H1 (cell line): ENCODE data around the gene MRPS34. TPM values are rescaled to one million over a fixed set of nuclear protein-coding genes. Genes with fewer than 3 reads are reported as not detected.

Source experiments
- CTCF ChIA-PET: fragments of 300-600 bp; sonication (Branson Sonifier 250); formaldehyde crosslinking; loops from one replicate; lab custom pipeline; 2021; ENCODE audit not compliant: partially characterized antibody; lab: Charles Lee
- POLR2A ChIA-PET: fragments of 300-600 bp; sonication (Branson Sonifier 250); formaldehyde crosslinking; loops from one replicate; lab custom pipeline; 2021; ENCODE audit warnings: inconsistent platforms; ENCODE audit not compliant: partially characterized antibody; lab: Charles Lee
- DNase-seq, 2 experiments: peaks; one replicate each; pipeline versions ENCODE4 v3.0.0 to v3.0.0-alpha.2; 2010 to 2022; ENCODE audit warnings: low spot score in 2 of 2, low read depth in 1 of 2, mixed read lengths in 1 of 2
- FAIRE-seq: peaks from 2 replicates; lab custom pipeline; 2011; peaks lifted over from hg19 to GRCh38; lab: Jason Lieb, UNC
- H2AFZ ChIP-seq: 2 replicates; pipeline ENCODE4 v1.8.1; 2012; ENCODE audit warnings: low read length, inconsistent platforms
- H2AK5ac ChIP-seq: 2 replicates; pipeline ENCODE4 v1.6.1; 2013; ENCODE audit warnings: low read depth, low read length
- H2BK120ac ChIP-seq: replicated peaks from 2 replicates; pipeline ENCODE3; 2013; ENCODE audit warnings: low read depth, low read length, inconsistent platforms
- H2BK12ac ChIP-seq: 2 replicates; pipeline ENCODE4 v1.6.1; 2013; ENCODE audit warnings: low read depth, low read length
- H2BK15ac ChIP-seq: 2 replicates; pipeline ENCODE4 v1.6.1; 2013; ENCODE audit warnings: low read length
- H2BK20ac ChIP-seq: 2 replicates; pipeline ENCODE4 v1.6.1; 2013; ENCODE audit warnings: low read length
- H2BK5ac ChIP-seq: 2 replicates; pipeline ENCODE4 v1.6.1; 2013; ENCODE audit warnings: low read depth, low read length
- H3K14ac ChIP-seq: 2 replicates; pipeline ENCODE4 v1.6.1; 2013; ENCODE audit warnings: inconsistent platforms; ENCODE audit not compliant: insufficient read length
- H3K18ac ChIP-seq: 2 replicates; pipeline ENCODE4 v1.6.1; 2013; ENCODE audit warnings: low read length; ENCODE audit errors: extremely low read depth
- H3K23ac ChIP-seq: 2 replicates; pipeline ENCODE4 v1.6.1; 2013; ENCODE audit warnings: inconsistent platforms; ENCODE audit not compliant: insufficient read length
- H3K23me2 ChIP-seq: 2 replicates; pipeline ENCODE4 v1.6.1; 2013; ENCODE audit warnings: low read depth, low read length
- H3K27ac ChIP-seq: 2 replicates; pipeline ENCODE4 v1.6.1; 2011; ENCODE audit warnings: low read depth, low read length, inconsistent platforms
- H3K27me3 ChIP-seq, 4 experiments: replicated peaks in 1 of 4; 1 replicate in 1 of 4; 2 replicates in 3 of 4; pipeline versions ENCODE4 v1.6.1 to v1.8.1; 2011 to 2013; ENCODE audit warnings: low read length in 3 of 4, mild to moderate bottlenecking in 3 of 4, inconsistent platforms in 2 of 4, mixed read lengths in 2 of 4, moderate library complexity in 1 of 4; ENCODE audit not compliant: control insufficient read depth in 3 of 4, insufficient read depth in 3 of 4; ENCODE audit errors: extremely low read depth in 1 of 4
- H3K36me3 ChIP-seq, 4 experiments: 2 replicates each; pipeline versions ENCODE4 v1.6.1 to v1.8.1; 2011 to 2013; ENCODE audit warnings: mild to moderate bottlenecking in 4 of 4, low read length in 3 of 4, moderate library complexity in 2 of 4, control low read depth in 1 of 4, inconsistent platforms in 1 of 4; ENCODE audit not compliant: insufficient read depth in 4 of 4, control insufficient read depth in 2 of 4
- H3K4ac ChIP-seq: replicated peaks from 2 replicates; pipeline ENCODE3; 2013; ENCODE audit warnings: low read length, low read depth, mixed read lengths, inconsistent platforms; ENCODE audit not compliant: insufficient read length
- H3K4me1 ChIP-seq, 4 experiments: replicated peaks in 1 of 4; 1 replicate in 1 of 4; 2 replicates in 3 of 4; pipeline versions ENCODE4 v1.6.1 to v1.8.1; 2011 to 2013; ENCODE audit warnings: low read length in 3 of 4, inconsistent platforms in 2 of 4, mixed read lengths in 1 of 4; ENCODE audit not compliant: insufficient read depth in 4 of 4, control insufficient read depth in 3 of 4
- H3K4me2 ChIP-seq, 2 experiments: 2 replicates each; pipeline versions ENCODE4 v1.6.1 to v1.8.1; 2011 to 2013; ENCODE audit warnings: low read depth in 2 of 2, low read length in 2 of 2, control low read depth in 1 of 2, inconsistent platforms in 1 of 2, mild to moderate bottlenecking in 1 of 2; ENCODE audit not compliant: insufficient read depth in 1 of 2
- H3K4me3 ChIP-seq, 4 experiments: fragments of 200-600, 300-600 bp in 1 of 4; sonication (generic), shearing (Covaris generic), sonication (Bioruptor Twin) in 1 of 4; 2 replicates each; pipeline versions ENCODE4 v1.5.1 to v1.8.1; 2011 to 2016; ENCODE audit warnings: low read length in 4 of 4, low read depth in 3 of 4, control low read depth in 2 of 4, inconsistent platforms in 2 of 4, mild to moderate bottlenecking in 2 of 4, mixed read lengths in 1 of 4, moderate library complexity in 1 of 4; ENCODE audit not compliant: insufficient read depth in 2 of 4; ENCODE audit errors: extremely low read depth in 1 of 4
- H3K56ac ChIP-seq: replicated peaks from 2 replicates; pipeline ENCODE3; 2013; ENCODE audit warnings: low read depth, mild to moderate bottlenecking, mixed read lengths, low read length, inconsistent platforms; ENCODE audit not compliant: insufficient read length
- H3K79me1 ChIP-seq: 2 replicates; pipeline ENCODE4 v1.6.1; 2013; ENCODE audit warnings: low read depth, low read length, control low read depth
- H3K79me2 ChIP-seq, 2 experiments: 2 replicates each; pipeline versions ENCODE4 v1.6.1 to v1.8.1; 2012 to 2013; ENCODE audit warnings: low read length in 2 of 2, mild to moderate bottlenecking in 2 of 2, inconsistent platforms in 1 of 2; ENCODE audit not compliant: insufficient read depth in 2 of 2, control insufficient read depth in 1 of 2
- H3K9ac ChIP-seq, 4 experiments: replicated peaks in 1 of 4; 1 replicate in 1 of 4; 2 replicates in 3 of 4; pipeline versions ENCODE4 v1.6.1 to v1.8.1; 2011 to 2013; ENCODE audit warnings: low read depth in 3 of 4, low read length in 3 of 4, control low read depth in 2 of 4, mild to moderate bottlenecking in 2 of 4, moderate library complexity in 2 of 4, inconsistent platforms in 1 of 4; ENCODE audit errors: extremely low read depth in 1 of 4
- H3K9me3 ChIP-seq, 2 experiments: 2 replicates each; pipeline versions ENCODE4 v1.6.1 to v1.8.1; 2012 to 2013; ENCODE audit warnings: mild to moderate bottlenecking in 2 of 2, moderate library complexity in 2 of 2, control low read depth in 1 of 2, inconsistent platforms in 1 of 2, low read depth in 1 of 2, low read length in 1 of 2, mixed read lengths in 1 of 2; ENCODE audit not compliant: insufficient read depth in 2 of 2
- H4K20me1 ChIP-seq, 2 experiments: replicated peaks in 1 of 2; 2 replicates each; pipeline versions ENCODE3 to v1.8.1; 2011 to 2013; ENCODE audit warnings: inconsistent platforms in 2 of 2, low read length in 2 of 2, mild to moderate bottlenecking in 1 of 2; ENCODE audit not compliant: insufficient read depth in 2 of 2, control insufficient read depth in 1 of 2
- H4K5ac ChIP-seq: 2 replicates; pipeline ENCODE4 v1.6.1; 2013; ENCODE audit warnings: low read length, low read depth, mixed read lengths, inconsistent platforms; ENCODE audit not compliant: insufficient read length
- H4K8ac ChIP-seq: 2 replicates; pipeline ENCODE4 v1.8.0; 2013; ENCODE audit warnings: mild to moderate bottlenecking, moderate library complexity, low read length, inconsistent platforms; ENCODE audit not compliant: insufficient read depth; ENCODE audit errors: extremely low read depth
- H4K91ac ChIP-seq: replicated peaks from 2 replicates; pipeline ENCODE3; 2013; ENCODE audit warnings: low read length, mixed read lengths, inconsistent platforms; ENCODE audit not compliant: insufficient read length
- CTBP2 ChIP-seq: IDR thresholded peaks from 2 replicates; pipeline ENCODE4 v1.7.0; 2011; ENCODE audit warnings: borderline replicate concordance, mild to moderate bottlenecking, moderate library complexity, mixed read lengths, low read length; ENCODE audit not compliant: insufficient read depth, insufficient read length
- E2F6 ChIP-seq: IDR thresholded peaks from 2 replicates; pipeline ENCODE4 v1.6.1; 2012; ENCODE audit warnings: inconsistent platforms
- EP300 ChIP-seq, 2 experiments: IDR thresholded peaks; 1 replicate in 1 of 2; 2 replicates in 1 of 2; pipeline ENCODE4 v1.6.1; 2011 to 2012; ENCODE audit warnings: low read depth in 2 of 2, low read length in 2 of 2, mild to moderate bottlenecking in 2 of 2, borderline replicate concordance in 1 of 2, inconsistent platforms in 1 of 2, moderate library complexity in 1 of 2
- FOSL1 ChIP-seq: IDR thresholded peaks from 2 replicates; pipeline ENCODE4 v1.6.1; 2011; ENCODE audit warnings: mild to moderate bottlenecking, low read depth, low read length, moderate library complexity; ENCODE audit not compliant: insufficient read depth
- GABPA ChIP-seq: IDR thresholded peaks from 2 replicates; pipeline ENCODE4 v1.6.1; 2011; ENCODE audit warnings: mild to moderate bottlenecking, low read length, moderate library complexity, borderline replicate concordance; ENCODE audit not compliant: insufficient read depth
- GTF2F1 ChIP-seq: IDR thresholded peaks from 2 replicates; pipeline ENCODE4 v1.6.1; 2012; ENCODE audit warnings: low read depth, low read length, improper control_type of control experiment, borderline replicate concordance
- HDAC2 ChIP-seq, 2 experiments: fragments of 300-600 bp in 1 of 2; sonication (generic) in 1 of 2; IDR thresholded peaks; 2 replicates each; pipeline ENCODE4 v1.6.1; 2011 to 2012; ENCODE audit warnings: low read depth in 2 of 2, low read length in 2 of 2, mild to moderate bottlenecking in 2 of 2, moderate library complexity in 2 of 2, borderline replicate concordance in 1 of 2, inconsistent platforms in 1 of 2
- MAFK ChIP-seq: IDR thresholded peaks from 2 replicates; pipeline ENCODE4 v1.6.1; 2012; ENCODE audit warnings: low read depth, mild to moderate bottlenecking, improper control_type of control experiment, low read length
- POLR2AphosphoS5 ChIP-seq: IDR thresholded peaks from 2 replicates; pipeline ENCODE4 v1.6.1; 2011; ENCODE audit warnings: low read depth, low read length
- RXRA ChIP-seq: IDR thresholded peaks from 2 replicates; pipeline ENCODE4 v1.6.1; 2011; ENCODE audit warnings: low read depth, mild to moderate bottlenecking, low read length, moderate library complexity; ENCODE audit not compliant: insufficient read depth
- SAP30 ChIP-seq: fragments of 300-600 bp; sonication (generic); IDR thresholded peaks from 2 replicates; pipeline ENCODE4 v1.7.1; 2012; ENCODE audit warnings: low read length, moderate library complexity, mild to moderate bottlenecking, inconsistent platforms; ENCODE audit not compliant: insufficient read depth, insufficient replicate concordance
- TBP ChIP-seq: IDR thresholded peaks from 2 replicates; pipeline ENCODE4 v1.6.1; 2011; ENCODE audit warnings: low read depth, low read length, improper control_type of control experiment
- WGBS, 2 experiments: shearing (Covaris generic) in 1 of 2; methylation state at CpG; one replicate each; pipeline versions ENCODE4 v1.1.6 to v1.1.7; 2013 to 2015; ENCODE audit warnings: low lambda C conversion rate in 2 of 2, mixed read lengths in 2 of 2, inconsistent platforms in 1 of 2, low coverage in 1 of 2, missing lambda C conversion rate in 1 of 2; ENCODE audit not compliant: insufficient replicate concordance in 2 of 2, insufficient coverage in 1 of 2, insufficient read length in 1 of 2; ENCODE audit errors: extremely low coverage in 1 of 2, missing lambda C conversion rate in 1 of 2; 5-methylcytosine and 5-hydroxymethylcytosine counted together
- polyA plus RNA-seq, 7 experiments: library from polyadenylated mRNA; depleted of rRNA in 3 of 7; stranded (reverse) in 5 of 7; unstranded in 2 of 7; fragments of >200 nt in 5 of 7; fragments of 200-250 nt in 2 of 7; gene quantifications; 1 replicate in 5 of 7; 2 replicates in 1 of 7; 4 replicates in 1 of 7; pipeline versions ENCODE4 v1.2.1 to v1.2.3, GENCODE V29; 2011 to 2013; ENCODE audit warnings: missing spikeins in 2 of 7, mixed read lengths in 2 of 7
- total RNA-seq: library from RNA; stranded (reverse); fragmentation: NEBNext Ultra II Directional; extraction: Animal tissue kit (Norgen Biotek cat#: 25700); gene quantifications from 2 replicates; pipeline ENCODE4 v1.2.1, GENCODE V29; 2021

The MRPS34 gene
- total and polyA plus RNA-seq, 2 of the 8 experiments (the other 6 are each of a cell fraction or from before 2014, with no cell fraction given): 168 to 252 TPM

GRCh38 chr16:1732071-1732470 is 40.9 kb downstream of the MRPS34 start:
- no peak overlapping the region for H3K56ac ChIP-seq
- H3K9ac ChIP-seq: no peak overlapping the region
- H4K91ac ChIP-seq: no peak overlapping the region
- no peaks in the 10 kb centered on the region for H3K79me2 ChIP-seq
- no peak overlapping the region for H3K4me2 ChIP-seq
- H4K20me1 ChIP-seq: peaks cover 0 to 4% of the 10 kb centered on the region in 2 experiments
- no peaks in the 10 kb centered on the region for H3K27me3 ChIP-seq
- 94% methylated on average over 14 of the region's 14 CpGs; no CpG with 5 or more reads in 1 of the 2 experiments for WGBS, 2 experiments
- peaks cover 25 to 28% of the 10 kb centered on the region in 2 experiments for H3K9me3 ChIP-seq
- no peak overlapping the region for H3K23ac ChIP-seq
- H3K36me3 ChIP-seq: peaks cover 0 to 21% (median 3%) of the 10 kb centered on the region in 4 experiments; a peak in 5 of 8 replicates
- H3K79me1 ChIP-seq: peaks cover under 1% of the 10 kb centered on the region
- no peak overlapping the region for H3K18ac ChIP-seq
- H3K4me1 ChIP-seq: 0 out of 7 replicates have a peak, but pooled peaks cover 0 to 2% (median 0%) of the 10 kb centered on the region in 4 experiments
- FAIRE-seq (no peak), DNase-seq (no peak)
- no peak overlapping the region for H4K5ac ChIP-seq
- H4K8ac ChIP-seq: no peak overlapping the region
- H3K4me3 ChIP-seq: no peak overlapping the region
- H3K27ac ChIP-seq: no peak overlapping the region
- no peak overlapping the region for H2BK12ac ChIP-seq
- ChIA-PET POLR2A (interaction anchor here (1.0 to 2.2 kb wide), 3 partner anchors 8 to 26 kb away, joined by 3 to 7 read pairs (median 4); partner anchors contain the start of gene MAPK8IP3), CTCF (interaction anchor here (0.7 to 1.6 kb wide), 5 partner anchors 12 to 38 kb away, joined by 3 to 7 read pairs (median 3); no protein-coding TSS in a partner anchor)
- H2BK5ac ChIP-seq: no peak overlapping the region; the same call in 1 of the 2 replicates
- H3K14ac ChIP-seq: no peak overlapping the region
- no peak overlapping the region for H2BK120ac ChIP-seq
- no peak overlapping the region for H2BK15ac ChIP-seq
- H2BK20ac ChIP-seq: no peak overlapping the region
- no peak overlapping the region for H3K4ac ChIP-seq
- no peaks in the 10 kb centered on the region for H3K23me2 ChIP-seq
- no peak overlapping the region for H2AK5ac ChIP-seq
- no peak overlapping the region for H2AFZ ChIP-seq
- TF ChIP-seq SAP30 (no peak), CTBP2 (no peak), HDAC2 (IDR thresholded peaks at IDR 0.05; ENCODE audit: borderline replicate concordance in 1 of 2, low read depth in 2 of 2, low read length in 2 of 2) (no peak), TBP (no peak), FOSL1 (no peak), POLR2AphosphoS5 (no peak), MAFK (no peak), GTF2F1 (no peak), E2F6 (no peak), RXRA (no peak), GABPA (no peak), EP300 (IDR thresholded peaks at IDR 0.05; ENCODE audit: borderline replicate concordance in 1 of 2, low read depth in 2 of 2, low read length in 2 of 2) (no peak)
